ENCODE measurements around the gene TBX18. TPM values are rescaled to one million over a fixed set of nuclear protein-coding genes. Genes with fewer than 3 reads are reported as not detected.

The TBX18 gene
- total and polyA plus RNA-seq, 5 donors, result 5.7 to 10.4 (median 9.1) TPM

- 78% methylated on average over 3 of the region's 3 CpGs for WGBS
- Histone ChIP-seq H3K4me3 (ENCODE audit: low read length) (no peak overlapping the region), H3K27ac (ENCODE audit: low read length) (no peak overlapping the region), H3K4me1 (ENCODE audit: control insufficient read depth, insufficient read depth, low read length) (no peaks in the 10 kb centered on the region), H3K27me3 (ENCODE audit: control insufficient read depth, insufficient read depth) (no peaks in the 10 kb centered on the region), H3K9me3 (ENCODE audit: control insufficient read depth, low read length) (no peaks in the 10 kb centered on the region)
- ATAC-seq (no peak), DNase-seq (no peak)
- intact Hi-C loops (cut with DNase I), result no loop called here
Observed at GRCh38 chr6:84669945-84670344, 94.5 kb downstream of the TBX18 start.

GRCh38 chr6:84667252-84668213 is 96.9 kb downstream of the TBX18 start:
- intact Hi-C loops (cut with DNase I), result no loop called here
- WGBS, result 79% methylated on average over 5 of the region's 5 CpGs

GRCh38 chr6:84665401-84665800 is 99.0 kb downstream of the TBX18 start:
- WGBS, result 60% methylated on average over 4 of the region's 4 CpGs
- Histone ChIP-seq H3K4me3 (ENCODE audit: low read length) (no peak overlapping the region), H3K27ac (ENCODE audit: low read length) (no peak overlapping the region), H3K27me3 (ENCODE audit: control insufficient read depth, insufficient read depth) (no peaks in the 10 kb centered on the region), H3K4me1 (ENCODE audit: control insufficient read depth, insufficient read depth, low read length) (no peaks in the 10 kb centered on the region), H3K9me3 (ENCODE audit: control insufficient read depth, low read length) (no peaks in the 10 kb centered on the region)
- no peak for DNase-seq
- intact Hi-C loops (cut with DNase I), result no loop called here
- no peak for ATAC-seq

More at GRCh38 chr6:84667252-84668213, 96.9 kb downstream of the TBX18 start:
- Histone ChIP-seq H3K27me3 (ENCODE audit: control insufficient read depth, insufficient read depth) (no peaks in the 10 kb centered on the region), H3K4me1 (ENCODE audit: control insufficient read depth, insufficient read depth, low read length) (no peaks in the 10 kb centered on the region), H3K27ac (ENCODE audit: low read length) (no peak overlapping the region), H3K9me3 (ENCODE audit: control insufficient read depth, low read length) (no peaks in the 10 kb centered on the region), H3K4me3 (ENCODE audit: low read length) (no peak overlapping the region)
- no peak for ATAC-seq
- no peak for DNase-seq

GRCh38 chr6:84663866-84664265 is 100.5 kb downstream of the TBX18 start:
- Histone ChIP-seq H3K9me3 (ENCODE audit: control insufficient read depth, low read length) (no peaks in the 10 kb centered on the region), H3K27ac (ENCODE audit: low read length) (no peak overlapping the region), H3K27me3 (ENCODE audit: control insufficient read depth, insufficient read depth) (no peaks in the 10 kb centered on the region), H3K4me1 (ENCODE audit: control insufficient read depth, insufficient read depth, low read length) (no peaks in the 10 kb centered on the region), H3K4me3 (ENCODE audit: low read length) (no peak overlapping the region)
- intact Hi-C loops (cut with DNase I), result no loop called here
- WGBS, result 35% methylated on average over 2 of the region's 2 CpGs
- DNase-seq (no peak), ATAC-seq (no peak)

GRCh38 chr6:84657486-84657885 is 106.9 kb downstream of the TBX18 start:
- H3K27me3 ChIP-seq (ENCODE audit: control insufficient read depth, insufficient read depth), result no peaks in the 10 kb centered on the region
- DNase-seq (no peak), ATAC-seq (no peak)
- 90% methylated on average over 2 of the region's 2 CpGs for WGBS
- H3K9me3 ChIP-seq (ENCODE audit: control insufficient read depth, low read length), result no peaks in the 10 kb centered on the region
- H3K27ac ChIP-seq (ENCODE audit: low read length), result no peak overlapping the region
- H3K4me1 ChIP-seq (ENCODE audit: control insufficient read depth, insufficient read depth, low read length), result no peaks in the 10 kb centered on the region
- no peak overlapping the region for H3K4me3 ChIP-seq (ENCODE audit: low read length)
- intact Hi-C loops (cut with DNase I), result no loop called here

- no peaks in the 10 kb centered on the region for H3K9me3 ChIP-seq (ENCODE audit: control insufficient read depth, low read length)
- H3K27ac ChIP-seq (ENCODE audit: low read length), result no peak overlapping the region
- H3K4me1 ChIP-seq (ENCODE audit: control insufficient read depth, insufficient read depth, low read length), result no peaks in the 10 kb centered on the region
- 56% methylated on average over 2 of the region's 2 CpGs for WGBS
- no peaks in the 10 kb centered on the region for H3K27me3 ChIP-seq (ENCODE audit: control insufficient read depth, insufficient read depth)
- DNase-seq (no peak), ATAC-seq (no peak)
- H3K4me3 ChIP-seq (ENCODE audit: low read length), result no peak overlapping the region
- intact Hi-C loops (cut with DNase I), result no loop called here
Observed at GRCh38 chr6:84657025-84657424, 107.4 kb downstream of the TBX18 start.

GRCh38 chr6:84653027-84653551 is 111.3 kb downstream of the TBX18 start:
- Histone ChIP-seq H3K27ac (ENCODE audit: low read length) (no peak overlapping the region), H3K9me3 (ENCODE audit: control insufficient read depth, low read length) (no peaks in the 10 kb centered on the region), H3K27me3 (ENCODE audit: control insufficient read depth, insufficient read depth) (no peaks in the 10 kb centered on the region), H3K4me3 (ENCODE audit: low read length) (no peak overlapping the region), H3K4me1 (ENCODE audit: control insufficient read depth, insufficient read depth, low read length) (no peaks in the 10 kb centered on the region)
- ATAC-seq (no peak), DNase-seq (no peak)
- WGBS, result 72% methylated on average over 3 of the region's 3 CpGs
- intact Hi-C loops (cut with DNase I), result no loop called here

- no peak overlapping the region for H3K4me3 ChIP-seq (ENCODE audit: low read length)
- H3K4me1 ChIP-seq (ENCODE audit: control insufficient read depth, insufficient read depth, low read length), result no peaks in the 10 kb centered on the region
- no peak overlapping the region for H3K27ac ChIP-seq (ENCODE audit: low read length)
- no peak for ATAC-seq
- intact Hi-C loops (cut with DNase I), result no loop called here
- WGBS, result 38% methylated on average over 3 of the region's 3 CpGs
- H3K9me3 ChIP-seq (ENCODE audit: control insufficient read depth, low read length), result no peaks in the 10 kb centered on the region
- H3K27me3 ChIP-seq (ENCODE audit: control insufficient read depth, insufficient read depth), result no peaks in the 10 kb centered on the region
- DNase-seq, result no peak
Observed at GRCh38 chr6:84652356-84653026, 111.9 kb downstream of the TBX18 start.

- no peak for ATAC-seq
- no peaks in the 10 kb centered on the region for H3K9me3 ChIP-seq (ENCODE audit: control insufficient read depth, low read length)
- H3K27me3 ChIP-seq (ENCODE audit: control insufficient read depth, insufficient read depth), result no peaks in the 10 kb centered on the region
- no peaks in the 10 kb centered on the region for H3K4me1 ChIP-seq (ENCODE audit: control insufficient read depth, insufficient read depth, low read length)
- intact Hi-C loops (cut with DNase I), result no loop called here
- DNase-seq, result no peak
- H3K4me3 ChIP-seq (ENCODE audit: low read length), result no peak overlapping the region
- no peak overlapping the region for H3K27ac ChIP-seq (ENCODE audit: low read length)
- 35% methylated on average over 1 of the region's 1 CpG for WGBS
Observed at GRCh38 chr6:84651583-84651982, 112.8 kb downstream of the TBX18 start.

- intact Hi-C loops (cut with DNase I), result no loop called here
- no peaks in the 10 kb centered on the region for H3K27me3 ChIP-seq (ENCODE audit: control insufficient read depth, insufficient read depth)
- ATAC-seq (no peak), DNase-seq (no peak)
- no peak overlapping the region for H3K4me3 ChIP-seq (ENCODE audit: low read length)
- no peaks in the 10 kb centered on the region for H3K9me3 ChIP-seq (ENCODE audit: control insufficient read depth, low read length)
- H3K27ac ChIP-seq (ENCODE audit: low read length), result no peak overlapping the region
- no peaks in the 10 kb centered on the region for H3K4me1 ChIP-seq (ENCODE audit: control insufficient read depth, insufficient read depth, low read length)
Observed at GRCh38 chr6:84648444-84648843, 116.0 kb downstream of the TBX18 start.

- Histone ChIP-seq H3K4me1 (ENCODE audit: control insufficient read depth, insufficient read depth, low read length) (no peaks in the 10 kb centered on the region), H3K4me3 (ENCODE audit: low read length) (no peak overlapping the region), H3K9me3 (ENCODE audit: control insufficient read depth, low read length) (no peaks in the 10 kb centered on the region), H3K27ac (ENCODE audit: low read length) (no peak overlapping the region), H3K27me3 (ENCODE audit: control insufficient read depth, insufficient read depth) (no peaks in the 10 kb centered on the region)
- intact Hi-C loops (cut with DNase I), result no loop called here
- WGBS, result 60% methylated on average over 4 of the region's 4 CpGs
- ATAC-seq (no peak), DNase-seq (no peak)
Observed at GRCh38 chr6:84645563-84646266, 118.7 kb downstream of the TBX18 start.

All from right cardiac atrium (tissue), 5 donors.